Activated CD8-positive, alpha-beta T cell treated with anti-CD3 and anti-CD28 coated beads, Interleukin-2, amount 10 ng/mL, durations not matched to agents 7 days and 5 days (primary cell): ENCODE results near the gene PREP. TPM values are rescaled to one million over a fixed set of nuclear protein-coding genes. Genes with fewer than 3 reads are reported as not detected.

ENCODE experiments used
- ATAC-seq: fragments of 150-1000 bp; cut with Tn5 transposase; one replicate; pipeline ENCODE4 v1.10.0; 2021; ENCODE audit warnings: moderate library complexity
- CTCF ChIA-PET: fragments of 350-600 bp; sonication (Branson Sonifier 250); formaldehyde crosslinking; loops from one replicate; lab custom pipeline; 2021; ENCODE audit warnings: antibody characterized with exemption; lab: Charles Lee
- POLR2A ChIA-PET: fragments of 350-600 bp; sonication (Branson Sonifier 250); formaldehyde crosslinking; loops from one replicate; lab custom pipeline; 2021; ENCODE audit warnings: antibody characterized with exemption; lab: Charles Lee
- DNase-seq: peaks from one replicate; pipeline ENCODE4 v3.0.0-alpha.2; 2020
- H3K27ac Mint-ChIP-seq: one replicate; pipeline ENCODE4 v1.8.0; 2021; ENCODE audit warnings: mild to moderate bottlenecking, mixed read lengths
- H3K27me3 Mint-ChIP-seq: one replicate; pipeline ENCODE4 v1.8.0; 2021; ENCODE audit warnings: low read depth, mixed read lengths
- H3K36me3 Mint-ChIP-seq: one replicate; pipeline ENCODE4 v1.8.0; 2021; ENCODE audit warnings: low read depth, mixed read lengths
- H3K4me1 Mint-ChIP-seq: one replicate; pipeline ENCODE4 v1.8.0; 2021; ENCODE audit warnings: low read depth, mixed read lengths
- H3K4me3 Mint-ChIP-seq: one replicate; pipeline ENCODE4 v1.8.0; 2021; ENCODE audit warnings: mild to moderate bottlenecking, mixed read lengths
- H3K9me3 Mint-ChIP-seq: one replicate; pipeline ENCODE4 v1.8.0; 2022; ENCODE audit warnings: mixed read lengths; ENCODE audit not compliant: insufficient read depth
- total RNA-seq, 2 experiments: library from RNA; stranded (reverse); gene quantifications; one replicate each; pipeline ENCODE4 v1.2.3, GENCODE V29; 2021

PREP gene
- total RNA-seq: 10 to 100 TPM; 42.8 to 44.1 TPM

DNA sequence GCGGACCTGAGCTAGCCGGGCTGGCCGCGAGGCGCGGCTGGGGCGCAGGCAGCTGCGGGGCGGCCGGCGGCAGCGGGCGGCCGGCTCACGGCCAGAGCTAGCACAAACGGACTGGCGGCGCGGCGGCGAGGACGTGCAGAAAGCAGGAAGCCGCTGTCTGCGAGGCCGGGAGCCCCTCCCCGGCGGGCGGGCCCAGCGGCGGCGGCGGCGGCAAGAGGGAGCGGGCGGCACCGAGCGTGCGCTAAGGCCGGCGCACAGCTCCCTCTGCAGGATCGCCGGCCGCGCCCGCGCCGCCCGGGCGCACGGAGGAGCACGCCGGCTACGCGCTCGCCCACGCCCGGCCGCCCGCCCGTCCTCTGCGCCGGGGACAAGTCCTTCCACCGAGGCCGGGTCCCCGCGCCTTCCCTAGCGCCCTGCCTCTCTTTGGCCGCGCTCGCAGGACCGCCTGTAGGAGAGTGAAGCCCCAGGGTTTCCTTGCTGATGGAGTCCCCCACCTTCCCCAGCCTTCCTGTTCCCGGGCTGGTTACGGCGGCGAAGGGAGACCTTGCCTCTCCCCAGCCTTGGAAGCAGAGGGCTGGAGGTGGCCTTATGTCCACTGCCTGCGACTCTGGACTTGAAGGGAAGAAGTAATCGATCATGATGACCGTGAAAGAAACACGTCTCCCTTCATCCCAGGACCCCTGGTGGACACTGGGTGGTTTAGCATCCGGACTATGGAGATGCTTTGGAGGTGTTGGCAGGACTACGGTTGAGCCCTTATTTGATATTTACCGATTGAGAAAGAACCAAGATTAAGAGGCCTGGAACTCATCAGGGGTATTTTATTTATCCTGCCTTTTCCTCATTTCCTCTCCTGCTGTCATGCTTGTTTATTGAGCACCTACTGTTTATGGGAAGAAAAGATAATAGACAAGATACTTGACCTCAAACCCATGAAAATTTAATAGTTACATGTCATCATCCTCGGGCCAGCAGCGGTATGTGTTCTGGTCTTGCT is at the start of gene PREP:
Gene PREP, minus strand, starts transcription at position 144 of the 997 bp plus-strand sequence. CDS start 191 bp downstream, outside the sequence.
- CTCF ChIA-PET: interaction anchor here (0.6 to 1.3 kb wide), 27 partner anchors 10 to 1178 kb away, joined by 3 to 21 read pairs (median 4); no protein-coding TSS in a partner anchor
- Mint-ChIP-seq H3K9me3 (no peaks in the 10 kb centered on the region), H3K36me3 (peaks cover 5% of the 10 kb centered on the region), H3K27me3 (peaks cover 7% of the 10 kb centered on the region), H3K4me3 (peak within 1 kb of the TSS; percentile 91), H3K27ac (peak within 1 kb of the TSS; percentile 82), H3K4me1 (peaks cover 47% of the 10 kb centered on the region)
- ATAC-seq (peak; percentile 95), DNase-seq (peak; percentile 86)
- POLR2A ChIA-PET: interaction anchor here (1.0 kb wide), 1 partner anchor 922 kb away, joined by 4 read pairs; the partner anchor contains the start of gene ATG5

DNA sequence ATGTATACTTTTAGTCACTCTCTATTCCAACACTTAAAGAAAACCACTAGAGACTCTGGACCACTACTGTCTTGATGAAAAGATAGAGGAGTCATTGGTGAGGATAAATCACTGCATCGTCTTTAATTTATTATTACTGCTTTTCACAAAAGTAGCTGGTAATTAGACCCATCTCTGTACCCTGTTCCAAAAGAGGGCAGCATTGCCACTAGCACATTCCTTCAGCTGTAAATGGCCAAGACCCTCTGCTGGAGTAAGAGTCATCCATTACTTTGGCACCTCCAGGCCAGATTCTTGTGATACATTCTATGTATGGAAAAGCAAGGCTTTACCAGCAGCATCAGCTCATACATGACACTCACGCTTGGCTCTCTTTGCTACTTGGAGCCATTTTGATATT is 49.5 kb upstream of the PREP start:
- Mint-ChIP-seq H3K36me3 (peaks cover 9% of the 10 kb centered on the region), H3K4me1 (peaks cover 17% of the 10 kb centered on the region), H3K27ac (no peak overlapping the region), H3K9me3 (peaks cover 4% of the 10 kb centered on the region), H3K4me3 (no peak overlapping the region), H3K27me3 (peaks cover 2% of the 10 kb centered on the region)
- ATAC-seq: no peak
- no peak for DNase-seq
- POLR2A ChIA-PET: no interaction called here
- CTCF ChIA-PET: interaction anchor here (0.9 to 4.7 kb wide), 3 partner anchors 19 to 766 kb away, joined by 3 to 26 read pairs (median 3); no protein-coding TSS in a partner anchor

DNA sequence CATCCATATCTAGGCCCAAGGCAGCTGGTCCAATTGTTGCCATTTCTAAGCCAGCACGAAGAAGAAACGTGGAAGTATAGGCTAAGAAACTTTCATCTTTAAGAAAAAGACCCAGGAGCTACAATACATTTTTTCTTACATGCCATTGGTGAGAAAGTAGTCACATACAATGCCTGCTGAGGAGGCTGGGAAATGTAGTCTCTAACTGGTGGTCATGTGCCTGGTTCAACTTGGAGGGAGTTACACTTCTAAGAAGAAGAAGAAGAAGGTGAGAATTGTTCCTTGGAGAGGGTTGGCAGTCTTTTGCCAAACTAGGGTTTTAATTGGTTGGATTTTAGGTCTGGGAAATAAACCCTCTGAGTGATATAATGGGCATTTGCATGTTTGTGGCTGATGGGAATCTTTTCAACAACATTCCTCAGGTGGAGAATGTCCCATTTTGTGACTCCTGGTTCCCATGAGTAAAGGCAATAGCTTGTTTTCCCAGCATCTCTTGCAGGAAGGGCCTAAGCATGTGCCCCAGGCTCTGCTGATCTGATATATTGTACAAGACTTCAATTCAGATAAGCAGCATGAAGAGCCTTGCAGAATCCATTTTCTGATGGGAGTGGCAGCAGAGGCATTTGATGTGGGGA is 47.0 kb upstream of the PREP start:
- no peak for ATAC-seq
- H3K27me3 Mint-ChIP-seq: peaks cover 2% of the 10 kb centered on the region
- peaks cover 2% of the 10 kb centered on the region for H3K9me3 Mint-ChIP-seq
- ChIA-PET CTCF (interaction anchor here (0.6 to 1.1 kb wide), 2 partner anchors 18 to 19 kb away, joined by 4 to 7 read pairs; no protein-coding TSS in a partner anchor), POLR2A (no interaction called here)
- no peak overlapping the region for H3K27ac Mint-ChIP-seq
- H3K4me1 Mint-ChIP-seq: peaks cover 17% of the 10 kb centered on the region
- H3K4me3 Mint-ChIP-seq: no peak overlapping the region
- peaks cover 7% of the 10 kb centered on the region for H3K36me3 Mint-ChIP-seq
- DNase-seq: no peak

DNA sequence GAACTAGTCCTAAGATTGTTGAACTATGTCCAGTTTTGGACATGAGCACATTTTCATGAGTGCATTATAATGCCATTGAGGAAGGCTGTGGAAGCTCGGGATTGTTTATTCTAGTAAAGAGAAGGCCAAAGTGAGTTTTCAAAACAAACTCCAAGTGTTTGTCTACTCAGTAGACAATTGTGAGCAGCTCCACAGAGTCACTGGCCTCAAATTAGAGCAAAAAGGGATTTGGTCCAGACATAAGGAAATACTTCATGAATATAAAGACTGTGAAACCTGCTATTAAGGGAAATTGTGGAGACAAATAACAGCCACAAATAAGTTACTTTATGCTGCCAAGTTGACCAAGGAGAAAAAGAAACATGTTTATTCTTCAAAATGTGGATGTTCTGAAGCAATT is 42.6 kb upstream of the PREP start:
- H3K4me1 Mint-ChIP-seq: no peaks in the 10 kb centered on the region
- ATAC-seq (no peak), DNase-seq (no peak)
- H3K36me3 Mint-ChIP-seq: no peaks in the 10 kb centered on the region
- ChIA-PET POLR2A (no interaction called here), CTCF (interaction anchor here (0.6 to 4.0 kb wide), 5 partner anchors 8 to 1014 kb away, joined by 3 to 23 read pairs (median 3); partner anchors contain the start of gene PREP)
- no peaks in the 10 kb centered on the region for H3K9me3 Mint-ChIP-seq
- H3K27ac Mint-ChIP-seq: no peak overlapping the region
- H3K27me3 Mint-ChIP-seq: peaks cover 2% of the 10 kb centered on the region
- H3K4me3 Mint-ChIP-seq: no peak overlapping the region

DNA sequence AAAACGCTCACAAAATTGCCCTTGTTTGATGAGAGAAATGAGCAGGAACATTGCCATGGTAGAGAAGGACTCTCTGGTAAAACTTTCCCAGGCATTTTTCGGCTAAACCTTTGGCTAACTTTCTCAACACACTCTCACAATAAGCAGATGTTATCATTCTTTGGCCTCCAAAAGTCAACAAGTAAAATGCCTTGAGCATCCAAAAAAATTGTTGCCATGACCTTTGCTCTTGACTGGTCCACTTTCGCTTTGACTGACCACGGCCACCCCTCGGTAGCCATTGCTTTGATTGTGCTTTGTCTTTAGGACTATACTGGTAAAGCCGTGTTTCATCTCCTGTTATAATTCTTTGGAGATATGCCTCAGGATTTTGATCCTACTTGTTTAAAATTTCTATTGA is 41.1 kb upstream of the PREP start:
- H3K27me3 Mint-ChIP-seq: peaks cover 5% of the 10 kb centered on the region
- POLR2A ChIA-PET: no interaction called here
- no peaks in the 10 kb centered on the region for H3K9me3 Mint-ChIP-seq
- H3K36me3 Mint-ChIP-seq: no peaks in the 10 kb centered on the region
- H3K27ac Mint-ChIP-seq: no peak overlapping the region
- no peak for ATAC-seq
- CTCF ChIA-PET: interaction anchor here (1.5 to 4.0 kb wide), 2 partner anchors 10 to 12 kb away, joined by 4 to 23 read pairs; no protein-coding TSS in a partner anchor
- no peak for DNase-seq
- no peak overlapping the region for H3K4me3 Mint-ChIP-seq
- H3K4me1 Mint-ChIP-seq: no peaks in the 10 kb centered on the region

DNA sequence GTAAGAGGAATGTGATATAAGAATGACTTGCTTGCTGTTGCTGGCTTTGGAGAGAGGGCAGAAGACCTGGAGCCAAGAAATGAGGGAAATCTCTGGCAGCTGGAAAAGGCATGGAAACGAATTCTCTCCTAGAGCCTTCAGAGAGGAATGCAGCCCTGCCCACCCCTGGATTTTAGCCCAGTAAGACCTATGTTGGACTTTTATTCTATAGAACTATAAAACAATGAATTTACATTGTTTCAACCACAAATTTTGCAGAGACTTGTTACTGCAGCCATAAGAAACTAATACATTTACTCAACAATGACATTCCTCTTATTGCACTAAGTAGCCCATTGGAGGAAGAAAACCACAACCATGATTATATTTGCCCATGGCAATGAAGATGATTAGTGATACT is 39.5 kb upstream of the PREP start:
- CTCF ChIA-PET: interaction anchor here (4.0 kb wide), 1 partner anchor 10 kb away, joined by 23 read pairs; no protein-coding TSS in a partner anchor
- ATAC-seq (no peak), DNase-seq (no peak)
- Mint-ChIP-seq H3K4me3 (no peak overlapping the region), H3K27ac (no peak overlapping the region), H3K27me3 (peaks cover 5% of the 10 kb centered on the region), H3K36me3 (no peaks in the 10 kb centered on the region), H3K9me3 (no peaks in the 10 kb centered on the region), H3K4me1 (no peaks in the 10 kb centered on the region)
- POLR2A ChIA-PET: no interaction called here

DNA sequence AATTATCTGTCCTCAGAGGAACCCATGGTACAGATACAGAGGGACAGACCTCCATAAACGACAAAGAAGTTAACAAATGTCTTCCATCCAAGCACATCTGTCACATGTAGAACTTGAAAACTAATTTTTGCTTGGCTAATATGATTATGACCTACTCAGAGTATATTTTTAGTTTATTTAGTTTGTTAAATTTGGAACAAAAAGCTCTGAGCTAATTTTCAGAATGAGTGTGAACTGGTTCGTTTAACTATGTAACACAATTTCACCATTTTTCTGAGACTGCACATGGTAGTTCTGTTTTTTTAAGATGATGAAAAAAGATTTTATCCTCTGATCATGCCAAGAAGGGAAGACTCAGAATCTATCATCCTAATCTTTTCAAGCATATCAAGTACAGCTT is 34.4 kb upstream of the PREP start:
- DNase-seq: no peak
- POLR2A ChIA-PET: no interaction called here
- ATAC-seq: no peak
- no peak overlapping the region for H3K4me3 Mint-ChIP-seq
- H3K27ac Mint-ChIP-seq: no peak overlapping the region
- H3K27me3 Mint-ChIP-seq: peaks cover 17% of the 10 kb centered on the region
- CTCF ChIA-PET: no interaction called here
- H3K9me3 Mint-ChIP-seq: no peaks in the 10 kb centered on the region
- H3K36me3 Mint-ChIP-seq: no peaks in the 10 kb centered on the region
- no peaks in the 10 kb centered on the region for H3K4me1 Mint-ChIP-seq

DNA sequence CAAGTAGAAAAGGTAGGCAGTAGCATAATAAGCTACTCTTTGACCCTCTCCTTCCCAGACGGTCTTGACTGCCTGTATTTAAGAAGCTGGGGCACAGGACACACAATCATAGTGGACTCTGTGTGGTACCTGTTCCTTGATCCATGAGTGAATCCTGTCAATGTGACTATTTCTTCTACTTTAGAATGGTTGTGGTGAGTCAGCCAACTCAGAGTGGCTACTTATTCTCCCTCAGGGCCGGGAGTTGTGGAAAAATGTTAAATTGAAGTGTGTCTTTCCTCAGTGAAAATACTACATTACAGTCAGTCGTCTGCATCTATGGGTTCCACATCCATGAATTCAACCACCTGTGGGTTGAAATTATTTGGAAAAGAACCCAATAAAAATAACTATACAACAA is 30.8 kb upstream of the PREP start:
- no peak for ATAC-seq
- H3K36me3 Mint-ChIP-seq: no peaks in the 10 kb centered on the region
- H3K27ac Mint-ChIP-seq: no peak overlapping the region
- H3K4me1 Mint-ChIP-seq: no peaks in the 10 kb centered on the region
- DNase-seq: no peak
- H3K9me3 Mint-ChIP-seq: no peaks in the 10 kb centered on the region
- ChIA-PET CTCF (interaction anchor here (1.1 to 4.4 kb wide), 6 partner anchors 10 to 790 kb away, joined by 3 to 37 read pairs (median 20); no protein-coding TSS in a partner anchor), POLR2A (no interaction called here)
- H3K4me3 Mint-ChIP-seq: no peak overlapping the region
- peaks cover 17% of the 10 kb centered on the region for H3K27me3 Mint-ChIP-seq

DNA sequence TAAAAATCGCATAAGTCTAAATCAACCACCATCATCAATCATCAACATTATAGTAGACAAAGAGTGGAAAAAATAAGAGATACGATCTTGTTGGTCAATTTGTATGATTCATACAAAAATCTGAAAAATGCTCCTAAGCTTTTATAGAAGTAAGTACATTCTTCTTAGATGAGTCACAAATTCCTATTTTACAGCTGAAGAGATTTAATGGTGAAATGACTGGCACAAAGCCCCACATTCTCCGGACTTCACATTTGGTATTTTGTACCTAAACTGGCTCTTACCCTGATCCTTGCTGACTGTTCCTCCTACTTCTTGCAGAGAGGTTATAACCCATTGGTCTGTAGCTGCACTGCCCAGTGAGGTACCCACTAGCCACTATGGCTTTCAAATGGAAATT is 29.9 kb upstream of the PREP start:
- Mint-ChIP-seq H3K4me3 (no peak overlapping the region), H3K36me3 (no peaks in the 10 kb centered on the region), H3K27me3 (peaks cover 17% of the 10 kb centered on the region), H3K4me1 (no peaks in the 10 kb centered on the region), H3K9me3 (no peaks in the 10 kb centered on the region), H3K27ac (no peak overlapping the region)
- DNase-seq (no peak), ATAC-seq (no peak)
- POLR2A ChIA-PET: no interaction called here
- CTCF ChIA-PET: interaction anchor here (0.9 to 4.4 kb wide), 13 partner anchors 10 to 907 kb away, joined by 3 to 37 read pairs (median 7); partner anchors contain the start of gene PRDM1

DNA sequence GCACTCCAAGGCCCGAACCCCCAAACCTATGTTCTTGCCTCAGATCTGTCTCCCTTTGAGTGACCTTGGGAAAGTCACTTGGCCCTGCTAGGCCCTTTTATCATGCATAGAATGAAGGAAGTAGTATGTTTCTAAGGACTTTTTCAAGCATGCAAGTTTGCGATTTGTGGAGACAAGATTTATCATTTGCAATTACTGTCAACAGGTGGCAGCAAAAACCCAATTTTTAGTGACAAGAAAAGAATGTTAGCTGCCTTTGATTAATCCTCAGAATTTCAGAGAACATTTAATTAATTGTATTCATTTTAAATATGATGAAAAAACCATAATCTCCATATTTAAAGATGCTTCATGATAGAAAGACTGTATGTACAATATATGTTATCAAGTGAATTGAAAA is 28.3 kb upstream of the PREP start:
- ATAC-seq (no peak), DNase-seq (peak; percentile 51)
- POLR2A ChIA-PET: no interaction called here
- H3K4me1 Mint-ChIP-seq: no peaks in the 10 kb centered on the region
- CTCF ChIA-PET: interaction anchor here (0.6 to 4.4 kb wide), 45 partner anchors 8 to 1136 kb away, joined by 3 to 37 read pairs (median 4); partner anchors contain the start of gene PRDM1
- H3K9me3 Mint-ChIP-seq: no peaks in the 10 kb centered on the region
- no peak overlapping the region for H3K27ac Mint-ChIP-seq
- no peak overlapping the region for H3K4me3 Mint-ChIP-seq
- H3K27me3 Mint-ChIP-seq: peaks cover 12% of the 10 kb centered on the region
- no peaks in the 10 kb centered on the region for H3K36me3 Mint-ChIP-seq

DNA sequence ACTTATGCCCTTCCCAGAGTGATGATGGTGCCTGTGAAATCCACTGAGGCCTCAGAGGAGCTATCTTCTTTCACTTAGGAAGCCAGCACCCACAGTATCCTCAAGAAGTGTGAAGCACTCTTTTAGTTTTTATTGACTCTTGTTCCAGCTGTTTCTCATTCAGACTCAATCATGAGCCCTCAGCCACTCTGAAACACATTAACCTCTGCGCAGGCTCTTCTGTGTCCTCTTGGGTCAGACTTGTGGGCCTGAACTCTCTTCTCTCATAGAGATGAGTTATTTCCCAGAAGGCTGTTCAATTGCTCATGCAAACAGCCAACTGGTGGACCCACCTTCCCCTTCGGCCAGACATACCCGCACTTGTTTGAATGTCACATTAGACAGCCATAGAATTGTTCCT is 27.8 kb upstream of the PREP start:
- Mint-ChIP-seq H3K27ac (no peak overlapping the region), H3K36me3 (no peaks in the 10 kb centered on the region), H3K4me1 (no peaks in the 10 kb centered on the region), H3K9me3 (no peaks in the 10 kb centered on the region), H3K27me3 (peaks cover 9% of the 10 kb centered on the region), H3K4me3 (no peak overlapping the region)
- CTCF ChIA-PET: interaction anchor here (0.8 to 4.4 kb wide), 18 partner anchors 13 to 876 kb away, joined by 3 to 37 read pairs (median 4); partner anchors contain the start of gene PRDM1
- DNase-seq: no peak
- POLR2A ChIA-PET: no interaction called here
- no peak for ATAC-seq
